Activated naive CD4-positive, alpha-beta T cell treated with anti-CD3 and anti-CD28 coated beads for 36 hours (primary cell): ENCODE measurements around the gene LTN1. TPM values are rescaled to one million over a fixed set of nuclear protein-coding genes. Genes with fewer than 3 reads are reported as not detected.

Experiments used
- CTCF ChIA-PET: fragments of 350-600 bp; sonication (Branson Sonifier 250); formaldehyde crosslinking; loops from one replicate; lab custom pipeline; 2021; ENCODE audit warnings: antibody characterized with exemption; lab: Charles Lee
- DNase-seq: peaks from one replicate; pipeline ENCODE4 v3.0.0-alpha.2; 2020
- H3K27ac Mint-ChIP-seq: one replicate; pipeline ENCODE4 v1.8.0; 2021; ENCODE audit warnings: mild to moderate bottlenecking, mixed read lengths
- H3K27me3 Mint-ChIP-seq: one replicate; pipeline ENCODE4 v1.8.0; 2021; ENCODE audit warnings: low read depth, mixed read lengths
- H3K36me3 Mint-ChIP-seq: one replicate; pipeline ENCODE4 v1.8.0; 2021; ENCODE audit warnings: low read depth, mixed read lengths
- H3K4me1 Mint-ChIP-seq: one replicate; pipeline ENCODE4 v1.8.0; 2021; ENCODE audit warnings: low read depth, mixed read lengths
- H3K4me3 Mint-ChIP-seq: one replicate; pipeline ENCODE4 v1.8.0; 2021; ENCODE audit warnings: mild to moderate bottlenecking, moderate library complexity, mixed read lengths
- H3K9me3 Mint-ChIP-seq: one replicate; pipeline ENCODE4 v1.8.0; 2021; ENCODE audit warnings: mixed read lengths
- intact Hi-C: fragments of 100-400 bp; cut with micrococcal nuclease; formaldehyde crosslinking; loops from one replicate; pipeline ENCODE4 v1.15.1; 2023
- total RNA-seq, 2 experiments: library from RNA; stranded (reverse); gene quantifications; one replicate each; pipeline ENCODE4 v1.2.3, GENCODE V29; 2021

Gene LTN1
- total RNA-seq, 2 experiments from 2014 or later, result 18.5 to 21.2 TPM

GRCh38 chr21:28979092-28979491 is 13.6 kb downstream of the LTN1 start:
- Mint-ChIP-seq H3K9me3 (no peaks in the 10 kb centered on the region), H3K4me1 (peaks cover 8% of the 10 kb centered on the region), H3K27ac (no peak overlapping the region), H3K27me3 (no peaks in the 10 kb centered on the region), H3K4me3 (no peak overlapping the region), H3K36me3 (peaks cover 34% of the 10 kb centered on the region)
- intact Hi-C loops, result no loop called here
- CTCF ChIA-PET, result interaction anchor here (0.6 kb wide), 1 partner anchor 339 kb away, joined by 3 read pairs; no protein-coding TSS in a partner anchor
- no peak for DNase-seq

GRCh38 chr21:28975397-28975796 is 17.3 kb downstream of the LTN1 start:
- Mint-ChIP-seq H3K36me3 (peaks cover 31% of the 10 kb centered on the region), H3K27ac (peak overlapping the region; percentile 6), H3K27me3 (no peaks in the 10 kb centered on the region), H3K4me3 (no peak overlapping the region), H3K9me3 (no peaks in the 10 kb centered on the region), H3K4me1 (peaks cover 6% of the 10 kb centered on the region)
- CTCF ChIA-PET, result interaction anchor here (0.6 to 0.9 kb wide), 4 partner anchors 10 to 485 kb away, joined by 3 to 6 read pairs (median 4); no protein-coding TSS in a partner anchor
- no peak for DNase-seq
- intact Hi-C loops, result no loop called here

- Mint-ChIP-seq H3K4me1 (peaks cover 6% of the 10 kb centered on the region), H3K36me3 (peaks cover 31% of the 10 kb centered on the region), H3K27me3 (no peaks in the 10 kb centered on the region), H3K9me3 (no peaks in the 10 kb centered on the region), H3K27ac (no peak overlapping the region), H3K4me3 (no peak overlapping the region)
- CTCF ChIA-PET, result interaction anchor here (0.6 to 0.7 kb wide), 2 partner anchors 393 to 486 kb away, joined by 3 to 6 read pairs; no protein-coding TSS in a partner anchor
- DNase-seq, result no peak
- intact Hi-C loops, result no loop called here
Measured at GRCh38 chr21:28974531-28975227, 18.0 kb downstream of the LTN1 start.

- Mint-ChIP-seq H3K27me3 (no peaks in the 10 kb centered on the region), H3K4me3 (no peak overlapping the region), H3K9me3 (no peaks in the 10 kb centered on the region), H3K4me1 (peaks cover 6% of the 10 kb centered on the region), H3K27ac (no peak overlapping the region), H3K36me3 (peaks cover 31% of the 10 kb centered on the region)
- intact Hi-C loops, result no loop called here
- DNase-seq, result no peak
- CTCF ChIA-PET, result no interaction called here
Measured at GRCh38 chr21:28972398-28972797, 20.3 kb downstream of the LTN1 start.

- H3K4me1 Mint-ChIP-seq, result peaks cover 6% of the 10 kb centered on the region
- no peaks in the 10 kb centered on the region for H3K9me3 Mint-ChIP-seq
- CTCF ChIA-PET, result interaction anchor here (0.5 kb wide), 1 partner anchor 377 kb away, joined by 4 read pairs; no protein-coding TSS in a partner anchor
- no peak for DNase-seq
- no peaks in the 10 kb centered on the region for H3K27me3 Mint-ChIP-seq
- H3K27ac Mint-ChIP-seq, result no peak overlapping the region
- intact Hi-C loops, result no loop called here
- H3K36me3 Mint-ChIP-seq, result peaks cover 31% of the 10 kb centered on the region
- no peak overlapping the region for H3K4me3 Mint-ChIP-seq
Measured at GRCh38 chr21:28971171-28971570, 21.5 kb downstream of the LTN1 start.

GRCh38 chr21:28963831-28964230 is 28.8 kb downstream of the LTN1 start:
- no peak for DNase-seq
- H3K27ac Mint-ChIP-seq, result no peak overlapping the region
- CTCF ChIA-PET, result no interaction called here
- no peak overlapping the region for H3K4me3 Mint-ChIP-seq
- intact Hi-C loops, result no loop called here
- no peaks in the 10 kb centered on the region for H3K9me3 Mint-ChIP-seq
- peaks cover 6% of the 10 kb centered on the region for H3K4me1 Mint-ChIP-seq
- no peaks in the 10 kb centered on the region for H3K27me3 Mint-ChIP-seq
- H3K36me3 Mint-ChIP-seq, result peaks cover 16% of the 10 kb centered on the region

- Mint-ChIP-seq H3K4me3 (no peak overlapping the region), H3K27me3 (no peaks in the 10 kb centered on the region), H3K9me3 (no peaks in the 10 kb centered on the region), H3K36me3 (peaks cover 19% of the 10 kb centered on the region), H3K27ac (no peak overlapping the region), H3K4me1 (peaks cover 10% of the 10 kb centered on the region)
- intact Hi-C loops, result no loop called here
- DNase-seq, result no peak
- CTCF ChIA-PET, result no interaction called here
Measured at GRCh38 chr21:28962465-28962864, 30.2 kb downstream of the LTN1 start.

GRCh38 chr21:28961927-28962326 is 30.8 kb downstream of the LTN1 start:
- H3K36me3 Mint-ChIP-seq, result peaks cover 24% of the 10 kb centered on the region
- peaks cover 10% of the 10 kb centered on the region for H3K4me1 Mint-ChIP-seq
- CTCF ChIA-PET, result interaction anchor here (0.7 kb wide), 2 partner anchors 35 to 108 kb away, joined by 3 to 6 read pairs; no protein-coding TSS in a partner anchor
- H3K9me3 Mint-ChIP-seq, result no peaks in the 10 kb centered on the region
- no peak overlapping the region for H3K4me3 Mint-ChIP-seq
- H3K27me3 Mint-ChIP-seq, result no peaks in the 10 kb centered on the region
- intact Hi-C loops, result no loop called here
- no peak overlapping the region for H3K27ac Mint-ChIP-seq
- no peak for DNase-seq

GRCh38 chr21:28960245-28960644 is 32.4 kb downstream of the LTN1 start:
- intact Hi-C loops, result no loop called here
- CTCF ChIA-PET, result interaction anchor here (0.9 kb wide), 1 partner anchor 10 kb away, joined by 3 read pairs; no protein-coding TSS in a partner anchor
- no peaks in the 10 kb centered on the region for H3K9me3 Mint-ChIP-seq
- H3K4me3 Mint-ChIP-seq, result no peak overlapping the region
- no peak overlapping the region for H3K27ac Mint-ChIP-seq
- peaks cover 10% of the 10 kb centered on the region for H3K4me1 Mint-ChIP-seq
- no peak for DNase-seq
- no peaks in the 10 kb centered on the region for H3K27me3 Mint-ChIP-seq
- peaks cover 24% of the 10 kb centered on the region for H3K36me3 Mint-ChIP-seq

GRCh38 chr21:28959367-28960099 is 33.1 kb downstream of the LTN1 start:
- no peak overlapping the region for H3K4me3 Mint-ChIP-seq
- no peak for DNase-seq
- H3K27ac Mint-ChIP-seq, result no peak overlapping the region
- H3K4me1 Mint-ChIP-seq, result peaks cover 10% of the 10 kb centered on the region
- CTCF ChIA-PET, result interaction anchor here (0.9 kb wide), 1 partner anchor 9 kb away, joined by 3 read pairs; no protein-coding TSS in a partner anchor
- H3K36me3 Mint-ChIP-seq, result peaks cover 30% of the 10 kb centered on the region
- H3K9me3 Mint-ChIP-seq, result no peaks in the 10 kb centered on the region
- intact Hi-C loops, result no loop called here
- H3K27me3 Mint-ChIP-seq, result no peaks in the 10 kb centered on the region

- intact Hi-C loops, result no loop called here
- peaks cover 11% of the 10 kb centered on the region for H3K4me1 Mint-ChIP-seq
- DNase-seq, result no peak
- CTCF ChIA-PET, result interaction anchor here (1.0 kb wide), 1 partner anchor 436 kb away, joined by 4 read pairs; no protein-coding TSS in a partner anchor
- no peak overlapping the region for H3K27ac Mint-ChIP-seq
- peaks cover 35% of the 10 kb centered on the region for H3K36me3 Mint-ChIP-seq
- H3K4me3 Mint-ChIP-seq, result no peak overlapping the region
- no peaks in the 10 kb centered on the region for H3K9me3 Mint-ChIP-seq
- no peaks in the 10 kb centered on the region for H3K27me3 Mint-ChIP-seq
Measured at GRCh38 chr21:28953247-28953646, 39.4 kb downstream of the LTN1 start.

GRCh38 chr21:28952686-28953085 is 40.0 kb downstream of the LTN1 start:
- CTCF ChIA-PET, result no interaction called here
- Mint-ChIP-seq H3K27ac (no peak overlapping the region), H3K27me3 (no peaks in the 10 kb centered on the region), H3K9me3 (no peaks in the 10 kb centered on the region), H3K4me1 (peaks cover 10% of the 10 kb centered on the region), H3K4me3 (no peak overlapping the region), H3K36me3 (peaks cover 31% of the 10 kb centered on the region)
- intact Hi-C loops, result no loop called here
- no peak for DNase-seq
